Suppressor macrophage treated with lipopolysaccharide for 1 hour (primary cell): ENCODE data around the gene TMEM242.

Experiments
- DNase-seq, 3 donors: peaks; one replicate each; pipeline ENCODE4 v3.0.0-alpha.2; 2020 to 2022

Gene TMEM242

DNA sequence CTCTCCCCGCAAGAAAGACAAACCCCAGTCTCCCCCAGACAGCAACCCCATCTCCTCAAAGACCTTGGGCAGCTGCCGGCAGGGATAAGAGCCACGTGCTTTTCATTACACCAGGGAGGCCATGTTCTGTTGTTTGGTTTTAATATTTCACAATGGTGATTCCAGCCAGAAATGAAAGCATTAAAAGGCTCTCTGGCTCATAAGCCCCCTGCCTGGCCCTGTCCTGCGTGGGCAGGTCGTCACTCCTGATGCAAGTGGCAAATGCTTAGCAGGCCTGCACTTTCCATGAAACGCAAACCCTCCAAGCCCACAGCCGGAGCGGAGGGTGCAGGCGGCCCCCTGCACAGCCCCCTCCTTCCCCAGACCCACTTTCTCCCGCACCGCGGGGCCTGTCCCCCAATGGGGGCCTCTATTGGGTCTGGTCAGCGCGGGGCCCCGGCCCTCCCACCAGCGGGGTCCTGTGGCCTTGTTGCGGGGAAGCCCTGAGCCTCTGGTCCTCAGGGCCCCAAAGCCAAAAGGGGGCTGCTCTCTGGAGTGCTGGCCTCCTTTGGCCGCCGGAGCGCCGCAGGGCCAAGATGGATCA, 77.2 kb downstream of the TMEM242 start:
- DNase-seq = no peak

DNA sequence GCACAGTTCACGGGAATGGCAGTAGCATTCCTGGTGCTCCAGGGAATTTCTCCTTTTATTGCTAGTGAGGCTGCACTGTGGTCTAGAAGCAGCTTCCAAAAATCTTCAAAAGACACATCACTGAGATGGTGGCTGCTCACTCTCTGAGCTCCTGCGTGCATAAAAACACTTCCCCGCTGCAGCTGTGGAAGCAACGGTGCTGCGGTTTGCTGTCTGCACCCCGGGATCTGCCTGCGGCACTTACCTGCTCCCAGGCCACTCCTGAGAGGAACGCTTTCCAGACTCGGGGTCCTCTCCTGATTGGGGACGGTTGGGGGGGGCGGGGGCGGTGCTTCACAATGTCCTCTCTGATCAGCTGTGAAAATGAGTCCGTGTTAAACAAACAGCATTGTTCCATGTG, 77.9 kb downstream of the TMEM242 start:
- DNase-seq = no peak

DNA sequence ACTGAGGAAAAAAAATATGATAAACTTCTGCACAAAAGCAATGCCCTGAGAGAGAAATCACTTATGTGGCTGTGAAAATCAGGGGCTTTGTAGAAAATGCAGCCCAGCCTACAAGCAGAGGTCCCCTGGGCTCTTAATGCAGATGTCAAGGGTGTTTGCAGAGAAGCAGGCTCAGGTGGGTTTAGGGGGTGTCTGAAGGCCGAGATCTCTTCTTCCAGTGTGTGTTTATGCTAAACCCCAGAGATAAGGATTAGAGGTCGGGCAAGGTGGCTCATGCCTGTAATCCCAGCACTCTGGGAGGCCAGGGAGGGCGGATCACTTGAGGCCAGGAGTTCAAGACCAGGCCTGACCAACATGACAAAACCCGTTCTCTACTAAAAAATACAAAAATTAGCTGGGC, 78.5 kb downstream of the TMEM242 start:
- DNase-seq = no peak

DNA sequence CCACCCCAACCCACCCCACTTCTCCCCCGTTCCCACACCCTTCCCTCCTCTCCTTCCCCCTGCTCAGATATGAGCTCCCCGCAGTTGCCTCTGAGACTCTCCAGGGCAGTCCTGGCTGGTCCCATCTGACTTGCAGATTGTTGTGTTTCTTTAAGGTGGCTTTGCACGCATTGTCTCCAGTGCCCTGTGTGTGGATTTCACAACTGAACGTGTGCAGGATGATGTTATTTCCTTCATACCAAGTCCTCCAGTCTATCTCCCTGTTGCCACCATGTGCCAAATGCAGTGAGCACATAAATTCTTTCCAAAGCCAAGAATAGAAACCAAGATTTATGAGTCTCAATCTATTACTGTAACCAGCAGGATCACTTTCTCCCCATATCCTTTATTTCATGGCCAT, 79.1 kb downstream of the TMEM242 start:
- DNase-seq = no peak

DNA sequence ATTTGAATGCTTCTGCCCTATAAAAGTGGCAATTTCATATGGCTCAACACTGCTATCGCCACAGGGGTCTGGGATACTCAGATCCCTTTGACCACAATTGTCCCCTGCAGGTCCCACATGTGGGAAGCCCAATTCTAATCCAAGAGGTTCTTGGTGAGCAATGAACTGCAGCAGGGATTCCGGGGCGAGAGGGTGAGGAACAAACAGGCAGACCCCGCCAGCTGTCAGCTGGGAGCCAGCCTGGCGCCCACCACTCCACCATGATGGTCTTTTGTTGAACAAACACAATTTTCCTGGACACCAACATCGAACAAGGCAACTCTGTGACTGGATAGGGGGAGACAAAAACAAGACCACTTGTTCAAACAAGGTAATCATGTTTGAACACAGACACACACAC, 80.5 kb downstream of the TMEM242 start:
- no peak for DNase-seq

DNA sequence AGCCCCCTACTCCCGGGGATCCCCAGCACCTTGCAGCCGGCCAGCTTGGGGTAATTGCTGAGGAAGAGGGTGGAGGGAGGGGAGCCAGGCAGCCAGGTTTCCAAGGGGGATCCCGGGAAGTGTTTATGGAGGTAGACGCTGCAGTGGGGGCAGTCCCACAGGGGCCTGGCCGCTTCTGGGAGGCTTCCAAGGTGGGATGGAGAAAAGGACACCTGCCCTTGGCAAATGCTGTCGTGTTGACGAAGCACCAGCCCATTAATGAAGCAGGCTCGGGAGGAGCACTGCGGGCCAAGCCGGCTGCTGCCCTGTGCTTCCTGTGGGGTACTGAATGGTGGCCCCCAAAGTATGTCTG, 82.4 kb downstream of the TMEM242 start:
- no peak for DNase-seq

DNA sequence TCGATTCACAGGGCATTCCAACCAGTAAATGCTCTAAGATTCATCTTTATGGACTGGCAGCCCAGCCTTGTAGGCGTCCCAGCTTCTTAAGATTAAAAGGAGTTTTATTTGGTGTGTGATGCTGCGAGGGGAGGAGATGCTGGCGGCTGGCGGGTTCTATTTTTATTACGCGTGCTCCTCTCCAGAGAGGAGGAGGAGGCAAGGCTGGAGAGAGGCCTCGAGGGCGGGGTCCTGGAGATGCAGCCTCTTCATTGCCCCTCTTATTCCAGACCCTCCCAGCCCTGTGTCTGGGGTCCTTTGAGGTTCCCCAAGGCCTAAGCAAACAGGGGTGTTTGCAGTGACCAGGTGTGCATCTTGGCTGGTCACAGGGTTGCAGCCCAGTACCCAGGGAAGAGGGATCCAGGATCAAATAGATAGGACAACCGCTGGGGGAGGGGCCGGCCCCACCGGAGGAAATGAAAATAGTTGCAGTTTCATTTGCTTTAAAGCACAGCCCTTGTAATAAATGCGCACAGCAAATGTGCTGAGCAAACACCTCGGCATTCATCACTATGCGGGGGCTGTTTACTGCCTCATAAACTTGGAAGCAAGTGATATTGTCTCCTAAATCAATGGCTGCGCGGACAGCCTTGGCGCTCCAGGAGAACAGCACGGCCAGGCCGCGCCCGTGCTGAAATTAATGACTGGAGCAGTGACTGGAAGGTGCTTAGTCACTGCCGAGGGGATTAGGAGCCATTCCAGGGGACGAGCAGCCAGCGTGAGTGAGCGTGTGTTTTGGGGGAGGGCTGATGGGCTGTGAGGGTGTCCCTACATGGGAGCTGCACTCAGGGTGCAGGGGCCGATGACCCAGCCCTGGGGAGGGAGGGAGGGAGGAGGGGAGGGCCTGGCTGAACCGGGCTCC, 83.0 kb downstream of the TMEM242 start:
- DNase-seq = peak; percentile 24 to 32 (median 28)

DNA sequence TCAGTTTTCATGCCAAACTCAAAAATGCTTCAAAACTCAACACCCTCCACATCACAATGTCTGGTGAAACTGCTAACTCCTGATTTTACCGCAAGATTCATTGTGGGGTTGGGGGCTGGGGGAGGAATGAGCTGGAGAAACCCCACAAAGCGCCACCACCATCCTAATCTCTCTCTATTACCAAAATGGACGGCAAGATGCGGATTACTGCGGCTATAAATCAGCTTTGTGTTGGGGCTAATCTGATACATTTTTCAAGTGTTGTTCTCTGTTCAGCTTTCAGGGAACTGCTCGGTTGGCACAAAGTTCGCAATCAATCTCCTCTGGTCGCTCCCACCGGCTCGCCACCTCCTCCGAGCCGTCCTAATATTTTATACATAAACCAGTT, 83.7 kb downstream of the TMEM242 start:
- no peak for DNase-seq
